ENCODE measurements around the gene UGT1A8. TPM values are rescaled to one million over a fixed set of nuclear protein-coding genes. Genes with fewer than 3 reads are reported as not detected.

Gene UGT1A8
- total and polyA plus RNA-seq, 2 experiments from 2014 or later = 0.45 TPM; not detected in 1

GRCh38 chr2:233689031-233689430, 71.6 kb downstream of the UGT1A8 start:
- Histone ChIP-seq H3K36me3 (ENCODE audit: insufficient read depth) (no peaks in the 10 kb centered on the region), H3F3A (replicated peaks; ENCODE audit: low read depth) (no peaks in the 10 kb centered on the region), H4K20me1 (replicated peaks; ENCODE audit: insufficient read depth) (no peaks in the 10 kb centered on the region; the same call in 1 of the 2 replicates), H3K27me3 (ENCODE audit: insufficient read depth) (no peaks in the 10 kb centered on the region), H3K79me2 (replicated peaks; ENCODE audit: insufficient read depth) (no peaks in the 10 kb centered on the region), H3K9me2 (ENCODE audit: insufficient read depth) (peaks cover 16% of the 10 kb centered on the region; the same call in 1 of the 2 replicates), H3K4me3 (no peak overlapping the region), H3K4me1 (ENCODE audit: insufficient read depth) (peaks cover 7% of the 10 kb centered on the region; the same call in 1 of the 2 replicates), H3K27ac (ENCODE audit: low read depth) (no peak overlapping the region), H3K4me2 (no peak overlapping the region), H2AFZ (no peak overlapping the region)
- ATAC-seq (no peak), DNase-seq (ENCODE audit: low spot score) (no peak)
- peaks cover 20% of the 10 kb centered on the region for H3K4me1 Mint-ChIP-seq
- H3K9me3 Mint-ChIP-seq = no peaks in the 10 kb centered on the region
- no peak overlapping the region for H3K4me3 Mint-ChIP-seq
- TF ChIP-seq ZNF114 (CRISPR knock-in tag; IDR thresholded peaks at IDR 0.05) (no peak), EZH2phosphoT487 (IDR thresholded peaks at IDR 0.05; ENCODE audit: unreplicated experiment) (no peak), STAT1 (IDR thresholded peaks at IDR 0.05; ENCODE audit: unreplicated experiment) (no peak), JUNB (IDR thresholded peaks at IDR 0.05; ENCODE audit: unreplicated experiment) (no peak), ZNF331 (CRISPR knock-in tag; IDR thresholded peaks at IDR 0.05; ENCODE audit: low read depth) (no peak), NANOG (IDR thresholded peaks at IDR 0.05; ENCODE audit: borderline replicate concordance) (no peak), POLR2AphosphoS5 (IDR thresholded peaks at IDR 0.05; ENCODE audit: low read depth) (no peak), ETS1 (IDR thresholded peaks at IDR 0.05) (no peak), REST (IDR thresholded peaks at IDR 0.05; ENCODE audit: unreplicated experiment) (no peak), CREB1 (CRISPR knock-in tag; IDR thresholded peaks at IDR 0.05; ENCODE audit: low read depth) (no peak), EZH2 (IDR thresholded peaks at IDR 0.05; ENCODE audit: low read depth, unreplicated experiment) (no peak), ZNF462 (CRISPR knock-in tag; IDR thresholded peaks at IDR 0.05) (no peak)
- TF ChIP-seq, protein P1, sequence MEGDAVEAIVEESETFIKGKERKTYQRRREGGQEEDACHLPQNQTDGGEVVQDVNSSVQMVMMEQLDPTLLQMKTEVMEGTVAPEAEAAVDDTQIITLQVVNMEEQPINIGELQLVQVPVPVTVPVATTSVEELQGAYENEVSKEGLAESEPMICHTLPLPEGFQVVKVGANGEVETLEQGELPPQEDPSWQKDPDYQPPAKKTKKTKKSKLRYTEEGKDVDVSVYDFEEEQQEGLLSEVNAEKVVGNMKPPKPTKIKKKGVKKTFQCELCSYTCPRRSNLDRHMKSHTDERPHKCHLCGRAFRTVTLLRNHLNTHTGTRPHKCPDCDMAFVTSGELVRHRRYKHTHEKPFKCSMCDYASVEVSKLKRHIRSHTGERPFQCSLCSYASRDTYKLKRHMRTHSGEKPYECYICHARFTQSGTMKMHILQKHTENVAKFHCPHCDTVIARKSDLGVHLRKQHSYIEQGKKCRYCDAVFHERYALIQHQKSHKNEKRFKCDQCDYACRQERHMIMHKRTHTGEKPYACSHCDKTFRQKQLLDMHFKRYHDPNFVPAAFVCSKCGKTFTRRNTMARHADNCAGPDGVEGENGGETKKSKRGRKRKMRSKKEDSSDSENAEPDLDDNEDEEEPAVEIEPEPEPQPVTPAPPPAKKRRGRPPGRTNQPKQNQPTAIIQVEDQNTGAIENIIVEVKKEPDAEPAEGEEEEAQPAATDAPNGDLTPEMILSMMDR (conservative IDR thresholded peaks at IDR 0.05; ENCODE audit: low read depth in 2 of 2) = no peak
- H3K27me3 Mint-ChIP-seq (ENCODE audit: insufficient read depth, low read depth, poor library complexity) = peaks cover 2% of the 10 kb centered on the region
- H3K36me3 Mint-ChIP-seq (ENCODE audit: low read depth) = no peaks in the 10 kb centered on the region; the same call in 2 of the 3 replicates
- no peak overlapping the region for H3K27ac Mint-ChIP-seq
